Mesenteric fat pad (tissue), 1 donor: ENCODE measurements around the gene NRAP. TPM values are rescaled to one million over a fixed set of nuclear protein-coding genes. Genes with fewer than 3 reads are reported as not detected.

Experiments
- DNase-seq: peaks from one replicate; pipeline ENCODE4 v3.0.0-alpha.2; 2020; ENCODE audit warnings: low spot score
- total RNA-seq: library from RNA; stranded (reverse); fragmentation: NEBNext Ultra II Directional; extraction: Animal tissue kit (Norgen Biotek cat#: 25700); gene quantifications from one replicate; pipeline ENCODE4 v1.2.1, GENCODE V29; 2021
- donor health status: DM: yes; HTN: yes; CAD: no.

The NRAP gene
- total RNA-seq, 1 donor from 2014 or later: 0.06 TPM

- peak; percentile 49 for DNase-seq
These were observed 52.9 kb downstream of the NRAP start for GRCh38 chr10:113610631-113611601.

DNA sequence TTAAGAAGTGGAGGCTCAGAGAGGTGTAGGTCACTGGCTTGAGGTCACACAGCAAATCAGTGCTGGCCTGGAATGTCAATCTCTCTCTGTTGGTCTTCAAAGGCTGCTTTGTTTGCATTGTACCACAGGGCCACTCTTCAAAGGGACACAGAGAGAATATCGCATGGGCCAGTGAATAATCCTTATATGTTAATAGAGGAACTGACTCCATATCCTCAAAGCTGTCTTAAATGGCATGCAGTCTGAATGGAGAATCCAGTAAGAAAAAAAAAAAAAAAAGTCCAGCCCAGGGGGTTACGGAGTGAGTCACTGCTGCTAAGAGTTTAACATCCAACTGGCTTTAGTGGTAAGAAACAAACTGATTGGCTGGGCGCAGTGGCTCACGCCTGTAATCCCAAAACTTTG, 54.1 kb downstream of the NRAP start:
- DNase-seq: no peak

DNA sequence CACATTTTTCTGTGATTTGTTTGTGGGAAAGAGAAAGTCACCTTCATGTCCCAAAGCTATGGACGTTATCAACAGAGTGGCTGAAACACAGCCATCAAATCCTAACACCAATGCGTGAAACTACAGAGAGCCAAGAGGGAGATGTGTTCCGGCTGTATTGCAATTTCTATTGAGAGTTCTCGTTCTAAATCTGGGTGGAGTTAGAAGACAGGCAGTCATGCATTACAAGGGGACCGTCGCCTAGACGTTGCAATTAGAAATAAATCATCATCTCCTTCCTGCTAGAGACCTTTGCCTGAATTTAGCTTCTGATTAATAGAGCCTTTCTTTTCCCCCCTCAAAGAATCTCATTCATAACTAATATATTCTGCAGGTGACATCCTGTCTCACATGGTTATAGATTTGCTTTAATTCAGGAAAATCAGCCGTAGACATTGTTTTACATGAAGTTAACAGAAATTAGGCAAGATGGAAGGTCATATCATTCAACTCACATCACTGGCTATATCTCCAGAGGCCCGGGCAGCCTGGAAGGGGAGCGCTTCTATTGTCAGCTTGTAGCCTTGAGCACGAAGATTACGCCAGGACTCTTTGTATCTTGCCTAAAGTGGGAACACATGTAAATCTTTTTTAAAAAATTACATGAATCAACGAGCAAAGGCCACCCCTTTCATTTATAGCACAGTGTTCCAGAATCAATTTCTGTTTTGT, 58.4 kb downstream of the NRAP start:
- DNase-seq: no peak

DNA sequence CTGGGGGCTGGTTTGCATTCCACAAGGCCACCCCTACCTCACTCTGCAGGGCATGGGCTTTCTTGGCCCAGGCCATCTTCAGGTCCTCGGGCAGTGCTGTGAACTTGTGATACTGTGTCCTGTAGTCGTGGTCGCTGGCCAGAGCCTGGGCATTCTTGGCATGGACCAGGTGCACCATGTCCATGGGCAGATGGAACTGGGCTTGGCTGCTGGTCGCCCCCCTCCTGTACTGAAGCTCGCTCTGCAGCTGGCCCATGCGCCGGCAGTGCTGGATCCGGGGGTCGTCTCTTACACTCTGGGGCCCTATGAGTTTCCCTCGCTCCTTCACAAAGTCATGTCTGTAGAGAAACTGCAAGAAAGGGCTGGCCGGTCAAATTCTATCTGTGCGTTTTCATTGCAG, 59.3 kb downstream of the NRAP start:
- DNase-seq: peak; percentile 62

DNA sequence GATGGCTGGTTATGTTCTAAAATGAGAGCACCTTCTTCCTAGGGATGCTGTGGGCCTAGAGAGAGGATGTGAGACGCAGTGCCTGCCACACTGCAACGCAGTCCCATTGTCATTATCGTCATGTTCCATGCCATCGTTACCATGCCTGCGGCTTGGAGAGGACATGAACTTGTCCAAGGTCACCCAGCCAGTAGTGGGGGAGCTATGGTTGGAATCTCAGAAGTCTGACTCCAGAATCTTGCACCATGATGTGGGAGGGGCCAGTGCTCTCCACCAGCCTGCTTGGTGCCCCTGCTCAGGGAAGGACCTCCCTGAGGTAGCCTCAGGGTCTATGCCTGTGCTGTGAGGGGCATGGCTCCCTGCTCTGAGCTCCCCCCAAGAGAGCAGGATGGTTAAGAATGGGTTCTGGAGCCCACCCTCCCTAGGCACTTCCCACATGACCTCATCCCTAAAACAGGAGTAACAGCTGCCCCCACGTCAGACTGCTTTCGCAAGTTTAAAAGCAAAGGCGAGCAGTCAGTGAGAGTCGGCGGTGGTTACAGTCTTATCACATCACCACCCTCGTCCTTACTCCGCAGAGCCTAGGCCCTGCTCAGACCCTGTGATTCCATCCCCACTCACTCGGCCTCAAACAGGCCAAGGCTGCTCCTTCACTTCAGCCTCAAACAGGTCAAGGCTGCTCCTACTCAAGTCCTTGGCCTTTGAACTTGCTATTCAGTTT, 60.6 kb downstream of the NRAP start:
- peak; percentile 75 for DNase-seq

GRCh38 chr10:113600569-113600968, 63.3 kb downstream of the NRAP start:
- DNase-seq: no peak

DNA sequence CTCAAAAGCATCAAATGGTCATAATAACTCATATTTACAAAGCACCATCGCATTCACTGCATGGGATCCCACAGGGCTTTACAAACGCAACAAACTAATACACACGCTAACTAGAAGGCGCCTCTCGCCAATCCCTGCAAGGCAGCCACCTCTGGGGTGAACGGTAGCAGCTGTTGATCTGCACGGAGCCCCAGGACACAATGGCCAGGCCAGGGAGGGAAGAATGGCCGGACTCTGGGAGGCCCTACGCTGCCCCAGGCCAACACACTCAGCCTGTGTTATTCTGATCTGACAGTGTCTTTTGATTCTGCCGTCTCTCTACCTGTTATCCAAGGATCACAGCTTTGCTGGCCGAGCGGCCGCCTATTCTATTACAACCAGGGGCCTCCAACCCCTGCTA, 69.2 kb downstream of the NRAP start:
- DNase-seq: no peak

- DNase-seq: no peak
These were observed 71.5 kb downstream of the NRAP start for GRCh38 chr10:113592380-113592779.

- no peak for DNase-seq
These were observed 73.3 kb downstream of the NRAP start for GRCh38 chr10:113590581-113590980.

GRCh38 chr10:113589201-113589770, 74.6 kb downstream of the NRAP start:
- DNase-seq: no peak

DNA sequence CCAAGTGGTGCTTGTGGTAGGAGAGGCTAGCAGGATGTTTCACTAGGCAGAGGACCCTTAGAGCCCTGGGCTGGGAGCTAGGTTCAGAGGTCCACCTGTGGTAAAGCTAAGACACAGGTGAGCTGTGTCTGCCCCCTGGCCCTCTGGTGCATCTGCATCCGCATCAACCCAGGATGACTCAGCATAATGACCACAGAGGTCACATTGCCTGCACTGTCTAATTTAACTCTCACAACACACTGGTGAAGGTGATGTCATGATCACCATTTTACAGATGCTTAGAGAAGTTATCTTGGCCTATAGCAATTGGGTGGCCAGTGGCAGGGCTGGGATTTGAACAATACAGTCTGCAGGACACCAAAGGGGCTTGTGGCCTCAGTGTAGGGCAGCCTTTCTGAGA, 77.9 kb downstream of the NRAP start:
- DNase-seq: no peak

- no peak for DNase-seq
These were observed 80.3 kb downstream of the NRAP start for GRCh38 chr10:113583571-113583970.

GRCh38 chr10:113581092-113581491, 82.7 kb downstream of the NRAP start:
- DNase-seq: no peak

GRCh38 chr10:113578773-113579172, 85.1 kb downstream of the NRAP start:
- no peak for DNase-seq

DNA sequence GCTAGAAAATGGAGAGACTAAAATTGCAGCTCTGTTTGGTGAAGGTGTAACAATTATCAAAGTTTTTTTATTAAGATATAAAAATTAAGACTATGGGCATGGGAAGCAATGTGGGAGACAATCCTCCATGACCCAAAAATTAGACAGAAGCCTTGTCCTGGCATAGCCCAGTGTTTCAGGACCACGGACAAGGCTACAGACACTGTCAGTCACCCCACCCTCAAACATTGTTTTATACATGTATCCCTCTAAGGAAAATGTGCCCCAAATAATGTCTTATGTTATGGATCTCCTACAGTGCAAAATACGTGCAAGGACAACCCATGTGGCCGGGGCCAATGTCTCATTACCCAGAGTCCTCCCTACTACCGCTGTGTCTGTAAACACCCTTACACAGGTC, 87.0 kb downstream of the NRAP start:
- no peak for DNase-seq

DNA sequence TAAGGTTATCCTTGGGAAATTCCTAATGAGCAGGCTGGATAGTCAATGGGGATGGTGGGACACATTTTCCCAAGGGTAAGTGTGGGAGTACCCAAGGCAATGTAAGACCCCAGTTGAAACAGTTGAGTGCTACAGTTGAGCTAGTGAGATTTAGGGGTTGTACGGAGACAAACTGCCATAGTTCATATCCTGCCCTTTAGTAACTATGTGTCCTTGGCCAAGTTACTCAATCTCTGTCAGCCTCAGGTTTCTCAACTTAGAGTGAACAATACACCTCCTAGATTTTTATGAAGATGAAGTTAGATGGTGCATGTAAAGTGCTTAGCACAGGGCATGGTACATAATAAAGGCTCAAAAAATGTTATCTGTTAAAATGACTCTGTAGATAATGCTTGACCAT, 90.5 kb downstream of the NRAP start:
- no peak for DNase-seq

- DNase-seq: no peak
These were observed 91.1 kb downstream of the NRAP start for GRCh38 chr10:113572520-113573290.

- no peak for DNase-seq
These were observed 94.3 kb downstream of the NRAP start for GRCh38 chr10:113569576-113569975.

GRCh38 chr10:113566888-113567287, 97.0 kb downstream of the NRAP start:
- no peak for DNase-seq

DNA sequence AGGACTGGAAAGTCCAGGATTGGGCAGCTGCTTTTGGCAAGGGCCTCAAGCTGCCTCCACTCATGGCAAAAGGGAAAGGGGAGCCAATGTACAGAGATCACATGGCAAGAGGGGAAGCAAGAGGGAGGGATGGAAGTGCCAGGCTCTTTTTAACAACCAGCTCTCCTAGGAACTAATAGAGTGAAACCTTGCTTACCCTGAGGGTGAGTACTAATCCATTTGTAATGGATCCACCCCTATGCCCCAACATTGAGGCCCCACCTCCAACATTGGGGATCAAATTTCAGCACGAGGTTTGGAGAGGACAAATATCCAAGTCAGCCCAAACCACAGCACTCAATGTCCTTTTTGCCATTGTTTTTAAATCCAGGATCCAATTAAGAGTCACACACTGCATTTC, 98.5 kb downstream of the NRAP start:
- no peak for DNase-seq
